Ishikawa (cell line): ENCODE results near the gene ATRN.

Source experiments
- CEBPB ChIP-seq: IDR thresholded peaks from 2 replicates; pipeline ENCODE4 v1.6.1; 2012
- CREB1 ChIP-seq: IDR thresholded peaks from 2 replicates; pipeline ENCODE4 v1.6.1; 2012; ENCODE audit warnings: low read depth
- EGR1 ChIP-seq: IDR thresholded peaks from 2 replicates; pipeline ENCODE4 v1.6.1; 2012
- EP300 ChIP-seq: IDR thresholded peaks from 2 replicates; pipeline ENCODE4 v1.6.1; 2012; ENCODE audit warnings: borderline replicate concordance
- FOXM1 ChIP-seq: IDR thresholded peaks from 2 replicates; pipeline ENCODE4 v1.6.1; 2012; ENCODE audit warnings: low read depth, borderline replicate concordance
- MAX ChIP-seq: IDR thresholded peaks from 2 replicates; pipeline ENCODE4 v1.6.1; 2012
- NFIC ChIP-seq: IDR thresholded peaks from 2 replicates; pipeline ENCODE4 v1.6.1; 2012
- RAD21 ChIP-seq: IDR thresholded peaks from 2 replicates; pipeline ENCODE4 v1.6.1; 2012; ENCODE audit warnings: low read depth
- TAF1 ChIP-seq: IDR thresholded peaks from 2 replicates; pipeline ENCODE4 v1.6.1; 2012; ENCODE audit warnings: low read depth, mild to moderate bottlenecking
- TEAD4 ChIP-seq: IDR thresholded peaks from 2 replicates; pipeline ENCODE4 v1.6.1; 2012
- YY1 ChIP-seq: IDR thresholded peaks from 2 replicates; pipeline ENCODE4 v1.6.1; 2012; ENCODE audit warnings: low read depth
- ZBTB7A ChIP-seq: IDR thresholded peaks from 2 replicates; pipeline ENCODE4 v1.6.1; 2012; ENCODE audit warnings: low read depth
- TF ChIP-seq, protein P1 (sequence below): IDR thresholded peaks from 2 replicates; pipeline ENCODE4 v1.6.1; 2012; ENCODE audit warnings: low read depth, mild to moderate bottlenecking

DNA sequence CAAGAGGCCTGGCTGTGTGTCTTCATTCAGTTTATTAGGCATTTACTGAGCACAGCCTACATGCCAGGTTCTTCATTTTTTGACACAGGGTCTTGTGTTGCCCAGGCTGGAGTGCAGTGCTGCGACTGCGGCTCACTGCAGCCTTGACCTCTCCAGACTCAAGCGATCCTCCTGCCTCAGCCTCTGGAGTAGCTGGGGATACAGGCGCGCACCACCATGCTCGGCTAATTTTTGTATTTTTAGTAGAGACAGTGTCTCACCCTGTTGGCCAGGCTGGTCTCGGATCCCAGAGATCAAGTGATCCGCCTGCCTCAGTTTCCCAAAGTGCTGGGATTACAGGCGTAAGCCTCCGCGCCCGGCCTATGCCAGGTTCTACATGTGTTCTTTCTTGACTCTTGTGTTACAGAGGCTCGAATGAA is 601 bp upstream of the ATRN start:
- no peak for TF ChIP-seq ZBTB7A
- TF ChIP-seq TAF1 = no peak
- TF ChIP-seq MAX = no peak
- no peak for TF ChIP-seq CEBPB
- no peak for TF ChIP-seq EGR1
- TF ChIP-seq, protein P1, sequence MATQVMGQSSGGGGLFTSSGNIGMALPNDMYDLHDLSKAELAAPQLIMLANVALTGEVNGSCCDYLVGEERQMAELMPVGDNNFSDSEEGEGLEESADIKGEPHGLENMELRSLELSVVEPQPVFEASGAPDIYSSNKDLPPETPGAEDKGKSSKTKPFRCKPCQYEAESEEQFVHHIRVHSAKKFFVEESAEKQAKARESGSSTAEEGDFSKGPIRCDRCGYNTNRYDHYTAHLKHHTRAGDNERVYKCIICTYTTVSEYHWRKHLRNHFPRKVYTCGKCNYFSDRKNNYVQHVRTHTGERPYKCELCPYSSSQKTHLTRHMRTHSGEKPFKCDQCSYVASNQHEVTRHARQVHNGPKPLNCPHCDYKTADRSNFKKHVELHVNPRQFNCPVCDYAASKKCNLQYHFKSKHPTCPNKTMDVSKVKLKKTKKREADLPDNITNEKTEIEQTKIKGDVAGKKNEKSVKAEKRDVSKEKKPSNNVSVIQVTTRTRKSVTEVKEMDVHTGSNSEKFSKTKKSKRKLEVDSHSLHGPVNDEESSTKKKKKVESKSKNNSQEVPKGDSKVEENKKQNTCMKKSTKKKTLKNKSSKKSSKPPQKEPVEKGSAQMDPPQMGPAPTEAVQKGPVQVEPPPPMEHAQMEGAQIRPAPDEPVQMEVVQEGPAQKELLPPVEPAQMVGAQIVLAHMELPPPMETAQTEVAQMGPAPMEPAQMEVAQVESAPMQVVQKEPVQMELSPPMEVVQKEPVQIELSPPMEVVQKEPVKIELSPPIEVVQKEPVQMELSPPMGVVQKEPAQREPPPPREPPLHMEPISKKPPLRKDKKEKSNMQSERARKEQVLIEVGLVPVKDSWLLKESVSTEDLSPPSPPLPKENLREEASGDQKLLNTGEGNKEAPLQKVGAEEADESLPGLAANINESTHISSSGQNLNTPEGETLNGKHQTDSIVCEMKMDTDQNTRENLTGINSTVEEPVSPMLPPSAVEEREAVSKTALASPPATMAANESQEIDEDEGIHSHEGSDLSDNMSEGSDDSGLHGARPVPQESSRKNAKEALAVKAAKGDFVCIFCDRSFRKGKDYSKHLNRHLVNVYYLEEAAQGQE = no peak
- TF ChIP-seq FOXM1 = no peak
- TF ChIP-seq YY1 = no peak
- TF ChIP-seq CREB1 = no peak
- TF ChIP-seq NFIC = no peak
- TF ChIP-seq RAD21 = no peak
- TF ChIP-seq TEAD4 = no peak
- no peak for TF ChIP-seq EP300
